ENCODE measurements around the gene MTSS2.

MTSS2 gene

GRCh38 chr16:70687671-70688245 lies 1.9 kb upstream of the MTSS2 start:
- no peak for DNase-seq (ENCODE audit: extremely low read depth in 1 of 2, low read depth in 1 of 2)

GRCh38 chr16:70687102-70687511 lies 1.3 kb upstream of the MTSS2 start:
- DNase-seq (ENCODE audit: extremely low read depth in 1 of 2, low read depth in 1 of 2) = no peak

- no peak for DNase-seq (ENCODE audit: extremely low read depth in 1 of 2, low read depth in 1 of 2)
These were observed 686 bp upstream of the MTSS2 start for GRCh38 chr16:70686376-70687101.

GRCh38 chr16:70685061-70685937 lies 554 bp downstream of the MTSS2 start:
- no peak for DNase-seq (ENCODE audit: extremely low read depth in 1 of 2, low read depth in 1 of 2)

- DNase-seq (ENCODE audit: extremely low read depth in 1 of 2, low read depth in 1 of 2) = no peak
These were observed 1.4 kb downstream of the MTSS2 start for GRCh38 chr16:70684146-70685060.

- DNase-seq (ENCODE audit: extremely low read depth in 1 of 2, low read depth in 1 of 2) = no peak
These were observed 2.5 kb downstream of the MTSS2 start for GRCh38 chr16:70683146-70683944.

- DNase-seq (ENCODE audit: extremely low read depth in 1 of 2, low read depth in 1 of 2) = no peak
These were observed 3.4 kb downstream of the MTSS2 start for GRCh38 chr16:70682239-70683145.

- DNase-seq (ENCODE audit: extremely low read depth in 1 of 2, low read depth in 1 of 2) = no peak
These were observed 4.2 kb downstream of the MTSS2 start for GRCh38 chr16:70681382-70682238.

- no peak for DNase-seq (ENCODE audit: extremely low read depth in 1 of 2, low read depth in 1 of 2)
These were observed 5.1 kb downstream of the MTSS2 start for GRCh38 chr16:70680495-70681381.

GRCh38 chr16:70679671-70680494 lies 6.0 kb downstream of the MTSS2 start:
- DNase-seq (ENCODE audit: extremely low read depth in 1 of 2, low read depth in 1 of 2) = no peak

- no peak for DNase-seq (ENCODE audit: extremely low read depth in 1 of 2, low read depth in 1 of 2)
These were observed 6.8 kb downstream of the MTSS2 start for GRCh38 chr16:70678898-70679670.

- no peak for DNase-seq (ENCODE audit: extremely low read depth in 1 of 2, low read depth in 1 of 2)
These were observed 7.5 kb downstream of the MTSS2 start for GRCh38 chr16:70678121-70678897.

GRCh38 chr16:70677499-70678120 lies 8.2 kb downstream of the MTSS2 start:
- no peak for DNase-seq (ENCODE audit: extremely low read depth in 1 of 2, low read depth in 1 of 2)

Measured in activated CD8-positive, alpha-beta memory T cell treated with anti-CD3 and anti-CD28 coated beads for 1 hour (primary cell).